ENCODE measurements around the gene NBL1. TPM values are rescaled to one million over a fixed set of nuclear protein-coding genes. Genes with fewer than 3 reads are reported as not detected.

Gene NBL1
- total and polyA plus RNA-seq, 9 of the 15 experiments (the other 6 are each of a cell fraction or from before 2014, with no cell fraction given), result 0.10 to 3.7 (median 1.8) TPM; not detected in 1

DNA sequence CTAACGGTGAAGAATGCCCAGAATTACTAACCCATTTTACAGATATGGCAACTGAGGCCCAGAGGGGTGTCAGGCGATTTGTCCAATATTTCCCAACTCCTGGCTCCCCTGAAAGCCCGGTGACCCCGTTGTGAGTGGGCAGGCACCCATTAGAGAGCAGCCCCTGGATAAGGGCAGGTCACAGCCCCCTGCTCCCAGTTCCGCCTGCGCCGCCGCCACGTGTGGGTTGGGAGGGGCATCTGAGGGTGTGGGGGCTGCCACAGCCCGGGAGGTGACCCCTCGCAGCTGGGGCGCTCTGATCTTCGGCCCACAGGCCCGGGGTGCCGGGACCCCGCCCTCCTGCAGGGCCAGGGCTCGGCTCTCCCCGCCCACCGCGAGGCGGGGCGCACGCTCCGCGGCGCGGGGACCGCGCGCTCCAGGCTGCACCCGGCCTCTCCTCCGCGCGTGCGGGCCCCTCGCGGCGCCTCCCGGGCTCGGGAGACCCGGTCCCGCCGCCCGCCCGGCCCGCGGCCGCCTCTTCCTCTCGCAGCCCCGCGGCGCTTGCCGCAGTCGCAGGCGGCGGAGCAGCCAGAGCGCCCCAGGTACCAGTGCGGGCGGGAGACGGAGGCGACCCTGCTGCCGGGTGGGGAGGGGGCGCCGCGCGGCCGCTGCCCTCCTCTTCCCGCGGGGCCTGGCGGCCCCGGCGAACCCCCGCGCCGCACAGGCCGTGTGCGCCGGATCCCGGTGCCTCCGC is 20.5 kb downstream of the NBL1 start, which contains the start of gene HTR6 (continued):
- TF ChIP-seq MAX (CRISPR knock-in tag; IDR thresholded peaks at IDR 0.05) (no peak), NR3C1 (CRISPR knock-in tag; IDR thresholded peaks at IDR 0.05) (no peak), ZNF511 (CRISPR knock-in tag; IDR thresholded peaks at IDR 0.05) (no peak), BMI1 (IDR thresholded peaks at IDR 0.05; ENCODE audit: low read length) (no peak), FIP1L1 (IDR thresholded peaks at IDR 0.05; ENCODE audit: low read depth, low read length, poor library complexity, severe bottlenecking) (no peak), ZNF316 (IDR thresholded peaks at IDR 0.05) (no peak)

- no TSS peak for BruUV-seq (replicated peaks)
- 3% methylated on average over 20 of the region's 23 CpGs for WGBS (ENCODE audit: insufficient coverage, low coverage, missing lambda C conversion rate)
- H3K9ac ChIP-seq (ENCODE audit: insufficient read depth in 1 of 2, low read depth in 2 of 2, low read length in 2 of 2), result peak overlapping the region in 1 of 2 experiments; percentile 55; a peak in 1 of 4 replicates
- intact Hi-C loops (cut with micrococcal nuclease), result no loop called here
- H4K20me1 ChIP-seq (replicated peaks; ENCODE audit: control insufficient read depth, insufficient read depth, low read length), result peaks cover 5% of the 10 kb centered on the region
- ATAC-seq (no peak), DNase-seq (ENCODE audit: extremely low read depth in 1 of 4, low spot score in 3 of 4) (peak in 2 of 4 experiments; percentile 42 to 52), FAIRE-seq (no peak)
- H3K4me1 ChIP-seq (replicated peaks in 1 of 2; ENCODE audit: control insufficient read depth in 2 of 2, insufficient read depth in 2 of 2, low read length in 2 of 2), result peaks cover 0 to 21% of the 10 kb centered on the region in 2 experiments; a peak in 2 of 5 replicates
- in situ Hi-C loops (cut with MboI), result loop anchor here (25.0 kb wide), 1 partner anchor 1053 kb away; no protein-coding TSS in a partner anchor
- H2AFZ ChIP-seq (ENCODE audit: low read depth, low read length), result no peak overlapping the region
- POLR2A ChIA-PET, result no interaction called here
- H3K9me1 ChIP-seq (ENCODE audit: control insufficient read depth, insufficient read depth, low read length), result no peaks in the 10 kb centered on the region
- no peaks in the 10 kb centered on the region for H3K79me2 ChIP-seq (ENCODE audit: control insufficient read depth, insufficient read depth, low read length)
- no peak overlapping the region for H3K27ac ChIP-seq (ENCODE audit: extremely low read depth, low read depth, low read length)
- H3K4me3 ChIP-seq, result no peak overlapping the region
- CTCF ChIA-PET (ENCODE audit: low intra/inter-chr PET ratio), result no interaction called here
- no peaks in the 10 kb centered on the region for H3K9me3 ChIP-seq (replicated peaks; ENCODE audit: control insufficient read depth, insufficient read depth, low read depth, low read length)
- H3K36me3 ChIP-seq (ENCODE audit: control insufficient read depth, insufficient read depth, low read length), result no peaks in the 10 kb centered on the region
- TF ChIP-seq CXXC5 (CRISPR knock-in tag; IDR thresholded peaks at IDR 0.05) (no peak), RUNX1 (IDR thresholded peaks at IDR 0.05; ENCODE audit: low read depth) (no peak), ZNF133 (CRISPR knock-in tag; IDR thresholded peaks at IDR 0.05) (no peak), RFX7 (CRISPR knock-in tag; IDR thresholded peaks at IDR 0.05) (no peak)
- H3K27me3 ChIP-seq (ENCODE audit: control insufficient read depth in 2 of 2, insufficient read depth in 2 of 2, low read length in 2 of 2), result peaks cover 44 to 80% of the 10 kb centered on the region in 2 experiments; a peak in 4 of 5 replicates
- no peak overlapping the region for H3K4me2 ChIP-seq (ENCODE audit: insufficient read depth, low read length)
Measured at GRCh38 chr1:19665186-19665495, 21.0 kb downstream of the NBL1 start.
